Skeletal muscle tissue (tissue), 4 donors: ENCODE data around the gene ADAMTS17. TPM values are rescaled to one million over a fixed set of nuclear protein-coding genes. Genes with fewer than 3 reads are reported as not detected.
"Not testable (repeated sequence)": the region's sequence is repeated elsewhere in the genome, so short reads cannot be mapped to it uniquely, and the experiment has no call there.

Experiments
- H3K27ac ChIP-seq: one replicate; pipeline ENCODE4 v1.7.0; 2013; ENCODE audit warnings: mild to moderate bottlenecking, low read depth, low read length, inconsistent platforms
- H3K27me3 ChIP-seq, 3 donors: one replicate each; pipeline ENCODE4 v1.7.0; 2013; ENCODE audit warnings: low read length in 3 of 3; ENCODE audit not compliant: control insufficient read depth in 3 of 3, insufficient read depth in 3 of 3
- H3K36me3 ChIP-seq, 3 donors: one replicate each; pipeline ENCODE4 v1.7.0; 2013; ENCODE audit warnings: low read length in 3 of 3; ENCODE audit not compliant: control insufficient read depth in 3 of 3, insufficient read depth in 3 of 3
- H3K4me1 ChIP-seq, 3 donors: one replicate each; pipeline ENCODE4 v1.7.0; 2013; ENCODE audit warnings: low read length in 3 of 3, mild to moderate bottlenecking in 3 of 3; ENCODE audit not compliant: control insufficient read depth in 3 of 3, insufficient read depth in 3 of 3
- H3K4me3 ChIP-seq, 3 donors: one replicate each; pipeline ENCODE4 v1.7.0; 2013; ENCODE audit warnings: low read length in 3 of 3
- H3K9ac ChIP-seq, 3 donors: one replicate each; pipeline ENCODE4 v1.7.0; 2013; ENCODE audit warnings: low read length in 3 of 3, mild to moderate bottlenecking in 3 of 3, moderate library complexity in 2 of 3, low read depth in 1 of 3
- H3K9me3 ChIP-seq, 3 donors: one replicate each; pipeline ENCODE4 v1.7.0; 2013; ENCODE audit warnings: low read length in 3 of 3; ENCODE audit not compliant: control insufficient read depth in 3 of 3
- total RNA-seq: library from RNA; depleted of rRNA; stranded (reverse); fragments of >200 nt; gene quantifications from one replicate; pipeline ENCODE4 v1.2.3, GENCODE V29; 2014
- donor health status: Osteomylitis.

The ADAMTS17 gene
- total RNA-seq, 1 donor from 2014 or later: 5.7 TPM

DNA sequence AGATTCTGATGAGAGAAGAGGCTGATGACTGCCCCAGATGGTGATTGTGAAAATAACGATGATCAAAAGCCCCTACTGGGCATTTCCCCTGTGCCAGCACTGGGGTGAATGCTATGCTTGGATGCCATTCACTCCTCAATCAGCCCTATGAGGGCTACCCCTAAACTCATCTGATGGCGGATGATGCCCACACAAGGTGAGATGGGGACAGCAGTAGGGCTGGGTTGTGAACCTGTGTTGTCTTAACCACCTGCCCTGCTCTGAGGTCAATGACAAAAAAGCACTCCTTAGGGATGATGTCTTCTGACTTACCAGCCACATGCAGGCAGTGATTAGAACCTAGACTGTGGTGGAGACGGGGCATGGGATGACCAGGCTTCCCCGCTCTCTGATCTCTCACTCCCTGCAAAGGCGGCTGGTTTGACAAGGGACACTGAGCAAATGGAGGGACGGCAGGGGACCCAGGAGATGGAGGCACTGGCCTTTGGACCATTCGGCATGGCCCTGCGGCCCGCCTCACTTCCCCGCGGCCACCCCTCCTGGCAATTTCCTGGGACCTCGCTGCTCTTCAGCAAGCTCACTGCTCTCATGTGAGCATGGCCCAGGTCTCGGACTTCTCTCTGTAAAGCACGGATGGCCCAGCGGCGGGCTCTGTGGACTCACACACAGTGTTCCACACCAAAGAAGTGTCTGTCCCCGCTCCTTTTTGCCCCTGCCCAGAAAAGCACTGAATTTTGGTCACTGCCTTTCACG is 357.1 kb downstream of the ADAMTS17 start:
- H3K9me3 ChIP-seq: no peaks in the 10 kb centered on the region
- no peak overlapping the region for H3K9ac ChIP-seq
- H3K27me3 ChIP-seq: no peaks in the 10 kb centered on the region
- H3K36me3 ChIP-seq: peaks cover 0 to 2% (median 0%) of the 10 kb centered on the region in 3 donors
- no peak overlapping the region for H3K27ac ChIP-seq
- H3K4me3 ChIP-seq: no peak overlapping the region
- H3K4me1 ChIP-seq: peaks cover 5 to 13% (median 10%) of the 10 kb centered on the region in 3 donors

DNA sequence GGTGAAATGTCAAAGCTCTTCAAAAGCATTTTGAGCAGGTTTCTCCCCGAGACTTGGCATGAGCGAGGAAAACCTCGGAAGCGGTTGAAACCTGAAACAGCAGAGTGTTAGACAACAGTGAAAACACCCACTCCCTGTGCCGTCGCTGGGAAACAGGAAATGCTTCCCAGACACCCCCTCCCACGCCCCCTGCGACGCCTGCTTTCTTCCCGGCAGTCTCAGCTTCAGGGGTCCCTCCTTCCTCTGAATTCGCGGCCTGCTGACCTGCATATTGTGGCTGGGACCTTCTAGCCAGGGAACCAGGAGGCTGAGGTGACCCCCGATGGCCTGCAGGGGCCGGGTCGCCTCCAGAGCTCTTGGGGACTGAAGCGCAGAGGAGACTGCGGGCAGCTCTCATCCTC is 357.9 kb downstream of the ADAMTS17 start:
- Histone ChIP-seq H3K27me3 (no peaks in the 10 kb centered on the region), H3K4me3 (no peak overlapping the region), H3K4me1 (peaks cover 5 to 13% (median 10%) of the 10 kb centered on the region in 3 donors), H3K9me3 (no peaks in the 10 kb centered on the region), H3K27ac (no peak overlapping the region), H3K9ac (no peak overlapping the region), H3K36me3 (peaks cover 0 to 2% (median 0%) of the 10 kb centered on the region in 3 donors)

DNA sequence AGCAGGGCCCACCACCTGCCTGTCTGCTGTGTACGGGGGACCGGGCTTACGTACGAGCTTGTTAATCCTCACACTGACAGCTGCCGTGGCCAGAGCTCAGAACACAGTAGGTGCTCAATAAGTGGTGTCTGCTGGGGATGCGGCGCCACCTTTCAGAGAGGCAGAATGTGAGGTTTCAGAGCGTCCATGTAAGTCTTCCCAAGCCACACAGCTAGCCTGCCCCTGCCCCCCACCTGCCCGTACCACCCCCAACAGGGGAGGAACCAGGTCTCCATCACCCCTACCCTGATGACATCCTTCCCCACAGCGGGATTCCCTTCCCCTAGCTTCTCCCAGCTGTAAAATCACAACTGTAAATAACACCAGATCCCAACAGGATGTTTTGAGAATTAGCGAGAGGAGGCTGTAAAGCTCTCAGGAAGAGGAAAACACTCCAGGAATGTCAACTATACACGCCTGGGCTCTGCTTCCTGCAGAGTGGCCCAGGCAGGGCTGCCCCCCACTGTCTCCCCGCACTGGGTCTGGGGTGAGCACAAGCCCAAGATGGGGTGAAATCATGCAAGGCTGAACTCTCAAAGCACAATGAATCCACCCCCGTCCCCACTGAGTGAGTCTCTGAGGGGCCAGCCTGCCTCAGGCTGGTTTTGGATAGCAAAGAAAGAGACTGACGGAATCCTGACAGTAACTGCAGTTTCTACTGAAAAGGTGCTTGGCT is 358.4 kb downstream of the ADAMTS17 start:
- Histone ChIP-seq H3K9me3 (no peaks in the 10 kb centered on the region), H3K4me1 (peaks cover 5 to 13% (median 10%) of the 10 kb centered on the region in 3 donors), H3K36me3 (no peaks in the 10 kb centered on the region), H3K27me3 (no peaks in the 10 kb centered on the region), H3K4me3 (no peak overlapping the region), H3K27ac (no peak overlapping the region), H3K9ac (peak overlapping the region in 1 of 3 donors; percentile 16)

- Histone ChIP-seq H3K36me3 (no peaks in the 10 kb centered on the region), H3K9me3 (no peaks in the 10 kb centered on the region), H3K27me3 (no peaks in the 10 kb centered on the region), H3K4me3 (no peak overlapping the region), H3K27ac (no peak overlapping the region), H3K4me1 (peaks cover 5 to 13% (median 10%) of the 10 kb centered on the region in 3 donors), H3K9ac (no peak overlapping the region)
Measured at GRCh38 chr15:99982662-99983061, 359.1 kb downstream of the ADAMTS17 start.

- Histone ChIP-seq H3K9me3 (no peaks in the 10 kb centered on the region), H3K4me3 (no peak overlapping the region), H3K9ac (no peak overlapping the region), H3K27ac (no peak overlapping the region), H3K4me1 (peaks cover 5 to 13% (median 10%) of the 10 kb centered on the region in 3 donors), H3K36me3 (no peaks in the 10 kb centered on the region), H3K27me3 (no peaks in the 10 kb centered on the region)
Measured at GRCh38 chr15:99981839-99982658, 359.7 kb downstream of the ADAMTS17 start.

GRCh38 chr15:99981191-99981647 is 360.6 kb downstream of the ADAMTS17 start:
- H3K4me1 ChIP-seq: peaks cover 8 to 18% (median 10%) of the 10 kb centered on the region in 3 donors
- no peak overlapping the region for H3K27ac ChIP-seq
- H3K9ac ChIP-seq: no peak overlapping the region
- no peaks in the 10 kb centered on the region for H3K36me3 ChIP-seq
- H3K27me3 ChIP-seq: no peaks in the 10 kb centered on the region
- H3K4me3 ChIP-seq: peak overlapping the region in 2 of 3 donors; percentile 6 to 35
- H3K9me3 ChIP-seq: no peaks in the 10 kb centered on the region

DNA sequence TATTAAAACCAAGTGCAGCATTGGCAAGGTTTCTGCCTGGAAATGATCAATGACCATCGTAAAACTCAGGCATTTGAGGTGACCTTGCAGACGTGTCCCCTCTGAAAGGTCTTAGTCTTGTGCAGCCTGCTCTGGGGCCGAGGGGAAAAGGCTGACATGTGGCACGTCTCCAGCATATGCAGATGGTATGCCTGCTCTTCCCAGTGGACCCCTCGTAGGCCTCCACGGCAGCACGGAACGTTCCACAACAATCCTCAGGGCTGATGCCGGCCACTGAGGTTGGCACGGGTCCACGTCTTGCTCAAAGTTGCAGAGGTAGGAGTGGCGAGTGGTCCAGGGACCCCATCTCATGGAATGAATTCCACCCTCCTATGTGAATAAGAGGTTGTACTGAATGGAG is 361.0 kb downstream of the ADAMTS17 start:
- no peak overlapping the region for H3K27ac ChIP-seq

GRCh38 chr15:99979886-99980285 is 361.9 kb downstream of the ADAMTS17 start:
- peaks cover 8 to 18% (median 10%) of the 10 kb centered on the region in 3 donors for H3K4me1 ChIP-seq

More for the DNA sequence above, 361.0 kb downstream of the ADAMTS17 start:
- no peaks in the 10 kb centered on the region for H3K9me3 ChIP-seq
- H3K4me3 ChIP-seq: peak overlapping the region in 2 of 3 donors; percentile 6 to 35
- H3K9ac ChIP-seq: no peak overlapping the region
- no peaks in the 10 kb centered on the region for H3K36me3 ChIP-seq
- peaks cover 8 to 18% (median 10%) of the 10 kb centered on the region in 3 donors for H3K4me1 ChIP-seq
- H3K27me3 ChIP-seq: no peaks in the 10 kb centered on the region

DNA sequence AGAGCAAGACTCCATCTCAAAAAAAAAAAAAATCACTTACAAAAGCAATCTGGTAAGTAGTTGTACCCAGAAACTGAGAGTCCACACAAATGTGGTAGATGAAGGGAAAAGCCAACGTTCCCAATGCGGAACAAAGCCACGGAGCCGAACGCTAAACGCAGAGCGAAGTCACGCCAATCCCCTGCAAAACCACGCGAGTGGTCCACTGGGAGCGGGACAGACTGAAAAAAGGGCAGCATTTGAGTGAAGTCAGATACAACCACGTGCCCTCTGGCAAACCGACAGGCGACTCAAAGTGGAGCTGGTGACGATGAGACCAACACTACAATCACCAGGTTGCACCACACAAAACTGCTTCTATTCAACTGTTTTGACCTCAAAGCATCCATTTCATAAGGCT is 362.4 kb downstream of the ADAMTS17 start:
- Histone ChIP-seq H3K27ac (no peak overlapping the region), H3K36me3 (peaks cover 0 to 4% (median 2%) of the 10 kb centered on the region in 3 donors), H3K9ac (no peak overlapping the region), H3K27me3 (no peaks in the 10 kb centered on the region), H3K4me1 (peaks cover 8 to 18% (median 10%) of the 10 kb centered on the region in 3 donors), H3K9me3 (no peaks in the 10 kb centered on the region), H3K4me3 (no peak overlapping the region)

More at GRCh38 chr15:99979886-99980285, 361.9 kb downstream of the ADAMTS17 start:
- not testable (repeated sequence) for H3K9ac ChIP-seq, H3K27me3 ChIP-seq, H3K27ac ChIP-seq, H3K36me3 ChIP-seq, H3K9me3 ChIP-seq, H3K4me3 ChIP-seq
